NB4 (cell line): ENCODE results near the gene PTPN3.

Experiments
- CTCF ChIP-seq: IDR thresholded peaks from one replicate; pipeline ENCODE4 v1.5.1; 2012; ENCODE audit warnings: low read depth, low read length
- MYC ChIP-seq: IDR thresholded peaks from 2 replicates; pipeline ENCODE4 v1.6.1; 2011; ENCODE audit warnings: low read depth, low read length

- TF ChIP-seq MYC (no peak), CTCF (no peak)
Measured at GRCh38 chr9:109341561-109341960, 156.5 kb downstream of the PTPN3 start.
